ENCODE data around the gene PAX7.
"Not testable (repeated sequence)": the region's sequence is repeated elsewhere in the genome, so short reads cannot be mapped to it uniquely, and the experiment has no call there.

Gene PAX7

DNA sequence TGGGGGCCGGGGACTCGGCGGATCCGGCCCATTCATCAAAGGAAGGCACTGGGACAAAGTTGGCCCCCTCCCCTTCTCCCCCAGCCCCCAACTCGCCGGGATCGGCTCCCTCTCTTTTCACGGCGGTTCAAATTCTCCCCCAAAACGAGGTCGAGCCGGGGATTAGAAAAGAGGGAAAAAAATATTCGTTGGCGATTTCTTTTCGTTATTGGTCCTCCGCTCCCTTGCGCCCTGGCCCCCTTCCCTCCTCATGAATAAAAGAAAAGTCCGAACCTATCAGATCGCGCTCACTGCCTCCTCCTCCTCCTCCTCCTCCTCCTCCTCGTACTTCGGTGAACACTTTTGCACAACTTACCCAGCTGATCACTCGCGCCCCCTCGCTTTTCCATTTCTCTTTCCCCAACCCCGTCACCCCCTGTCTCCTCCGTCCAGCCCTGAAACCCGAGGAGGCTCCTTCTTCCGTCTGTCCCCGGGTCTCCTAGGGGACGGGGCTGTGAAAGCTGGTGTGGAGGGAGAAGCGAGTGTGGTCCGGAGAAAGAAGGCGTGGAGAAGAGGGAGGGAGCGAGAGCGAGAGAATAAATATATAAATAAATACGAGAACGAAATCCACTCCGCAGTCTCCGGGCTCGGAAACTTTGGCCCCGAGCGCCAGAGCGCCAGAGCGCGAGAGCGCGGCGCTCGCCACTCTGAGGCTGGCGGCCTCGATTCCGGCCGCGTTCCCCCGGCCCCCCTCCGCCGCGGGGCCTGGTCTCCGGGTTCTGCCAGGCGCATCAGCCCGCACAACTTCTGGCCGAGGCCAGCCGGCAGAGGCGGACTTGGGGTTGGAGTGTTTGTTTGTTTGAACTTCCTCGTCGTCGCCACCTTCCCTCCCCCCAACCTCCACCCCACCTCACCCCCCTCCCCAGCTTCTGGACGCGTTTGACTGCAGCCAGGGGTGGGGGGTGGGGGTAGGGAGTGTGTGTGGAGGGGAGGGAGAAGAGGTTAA, at the start of gene PAX7:
Gene PAX7, plus strand, starts transcription at position 336 of the 985 bp plus-strand sequence. CDS start 758 bp downstream, outside the sequence.
- DNase-seq = no peak

DNA sequence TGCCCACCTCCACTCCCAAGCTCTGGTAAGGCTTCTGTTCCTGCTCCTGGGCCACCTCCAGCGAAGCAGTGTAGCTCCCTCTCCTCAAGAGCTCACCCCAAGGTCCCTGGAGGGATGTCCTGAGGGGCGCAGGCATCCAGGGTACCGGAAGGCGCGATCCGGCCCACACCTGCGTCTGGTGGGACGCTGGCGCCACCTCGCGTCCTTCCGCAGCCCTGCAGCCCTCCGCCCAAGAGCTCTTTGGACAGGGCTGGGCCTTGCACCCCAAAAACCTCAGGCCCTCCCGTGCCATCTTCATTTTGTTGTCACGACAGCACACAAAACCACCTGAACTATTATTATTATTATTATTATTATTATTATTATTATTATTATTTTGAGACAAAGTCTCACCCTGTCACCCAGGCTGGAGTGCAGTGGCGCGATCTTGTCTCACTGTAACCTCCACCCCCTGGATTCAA, 49.2 kb upstream of the PAX7 start:
- DNase-seq = peak; percentile 75

DNA sequence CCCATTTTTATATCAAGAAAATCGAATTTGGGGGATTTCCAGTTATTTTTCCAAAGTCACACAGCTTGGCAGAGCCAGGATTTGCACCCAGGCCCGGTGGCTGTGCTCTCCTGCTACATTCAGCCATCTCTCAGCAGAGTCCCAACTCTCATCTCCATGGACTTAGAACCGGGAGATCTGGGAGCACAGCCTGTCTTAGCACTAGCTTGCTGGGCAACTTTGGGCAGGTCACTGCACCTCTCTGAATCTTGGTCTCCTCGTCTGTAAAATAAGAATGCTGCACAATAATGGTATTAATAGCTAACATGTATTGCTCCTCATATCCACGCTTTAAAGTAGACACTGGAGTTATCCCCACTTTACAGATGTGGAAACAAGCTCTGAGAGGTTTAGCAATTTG, 47.8 kb upstream of the PAX7 start:
- no peak for DNase-seq

DNA sequence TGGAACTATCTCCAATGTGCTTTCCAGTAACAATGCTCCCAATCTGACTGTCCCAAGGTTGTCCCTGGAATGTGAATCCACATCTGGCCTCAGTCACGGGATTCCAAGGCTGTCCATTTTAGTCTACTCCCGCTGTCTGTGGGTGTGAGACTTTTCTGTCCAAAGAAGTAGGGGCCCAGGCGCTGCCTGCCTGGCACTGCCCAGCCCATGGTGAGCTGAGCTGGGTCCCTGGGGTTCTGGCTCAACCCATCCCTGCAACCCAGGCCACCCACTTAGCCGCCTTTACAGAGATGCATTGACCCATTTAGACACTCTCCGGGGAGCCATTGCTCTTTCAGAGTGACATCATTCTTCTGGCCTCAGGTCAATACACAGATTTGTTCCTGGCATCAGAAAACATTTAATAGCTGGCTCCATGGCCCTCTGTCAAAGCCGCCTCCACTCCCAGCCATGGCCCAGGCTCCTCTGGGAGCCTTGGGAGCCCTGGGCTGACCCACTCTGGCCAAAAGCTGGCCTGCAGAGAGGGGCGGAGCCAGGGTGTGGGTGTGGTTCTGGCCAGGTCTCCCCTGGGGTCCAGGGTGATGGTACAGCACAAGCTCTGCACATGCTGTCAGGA, 47.2 kb upstream of the PAX7 start:
- no peak for DNase-seq

DNA sequence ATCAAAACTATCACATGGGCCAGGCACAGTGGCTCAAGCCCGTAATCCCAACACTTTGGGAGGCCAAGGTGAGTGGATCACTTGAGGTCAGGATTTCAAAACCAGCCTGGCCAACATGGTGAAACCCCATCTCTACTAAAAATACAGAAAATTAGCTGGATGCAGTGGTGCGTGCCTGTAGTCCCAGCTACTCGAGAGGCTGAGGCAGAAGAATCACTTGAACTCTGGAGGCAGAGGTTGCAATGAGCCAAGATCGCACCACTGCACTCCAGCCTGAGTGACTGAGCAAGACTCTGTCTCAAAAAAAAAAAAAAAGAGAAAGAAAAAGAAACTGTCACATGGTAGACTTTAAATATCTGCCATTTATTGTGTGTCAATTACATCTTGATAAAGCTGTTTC, 44.6 kb upstream of the PAX7 start:
- DNase-seq = not testable (repeated sequence)

DNA sequence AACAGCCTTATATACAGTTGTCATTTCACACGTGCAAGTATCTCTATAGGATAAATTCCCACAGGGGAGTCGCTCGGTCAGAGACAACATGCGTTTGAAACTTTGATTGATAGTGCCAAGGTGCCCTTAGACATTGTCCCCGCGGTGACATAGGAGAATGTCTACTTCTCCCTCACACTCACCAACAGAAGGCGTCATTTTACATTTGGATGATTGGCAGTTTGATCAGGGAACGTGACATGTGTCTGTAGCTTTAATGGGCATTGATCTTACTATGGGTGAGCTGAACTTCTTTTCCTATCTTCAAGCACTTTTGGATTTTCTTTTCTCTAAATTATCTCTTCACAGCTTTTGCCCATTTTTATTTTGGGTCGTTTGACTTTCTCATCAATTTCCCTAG, 42.6 kb upstream of the PAX7 start:
- DNase-seq = no peak

DNA sequence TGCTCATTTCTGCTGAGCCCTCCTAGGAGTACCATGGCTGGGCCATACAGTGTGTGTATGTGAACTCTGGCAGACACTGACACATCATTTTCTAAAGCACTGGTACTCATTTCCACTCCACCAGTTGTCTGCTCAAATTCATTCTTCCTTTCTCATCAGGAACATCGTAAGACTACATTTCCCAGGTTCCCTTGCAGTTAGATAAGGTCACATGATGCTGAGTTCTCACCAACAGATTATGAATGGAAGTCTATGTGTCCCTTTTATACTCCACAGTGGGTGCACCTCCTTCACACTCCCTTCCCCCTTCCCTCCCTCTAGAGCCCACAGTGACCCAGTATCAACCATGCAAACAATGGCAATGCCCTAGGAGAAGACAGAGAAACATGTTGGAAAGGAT, 38.3 kb upstream of the PAX7 start:
- DNase-seq = no peak

DNA sequence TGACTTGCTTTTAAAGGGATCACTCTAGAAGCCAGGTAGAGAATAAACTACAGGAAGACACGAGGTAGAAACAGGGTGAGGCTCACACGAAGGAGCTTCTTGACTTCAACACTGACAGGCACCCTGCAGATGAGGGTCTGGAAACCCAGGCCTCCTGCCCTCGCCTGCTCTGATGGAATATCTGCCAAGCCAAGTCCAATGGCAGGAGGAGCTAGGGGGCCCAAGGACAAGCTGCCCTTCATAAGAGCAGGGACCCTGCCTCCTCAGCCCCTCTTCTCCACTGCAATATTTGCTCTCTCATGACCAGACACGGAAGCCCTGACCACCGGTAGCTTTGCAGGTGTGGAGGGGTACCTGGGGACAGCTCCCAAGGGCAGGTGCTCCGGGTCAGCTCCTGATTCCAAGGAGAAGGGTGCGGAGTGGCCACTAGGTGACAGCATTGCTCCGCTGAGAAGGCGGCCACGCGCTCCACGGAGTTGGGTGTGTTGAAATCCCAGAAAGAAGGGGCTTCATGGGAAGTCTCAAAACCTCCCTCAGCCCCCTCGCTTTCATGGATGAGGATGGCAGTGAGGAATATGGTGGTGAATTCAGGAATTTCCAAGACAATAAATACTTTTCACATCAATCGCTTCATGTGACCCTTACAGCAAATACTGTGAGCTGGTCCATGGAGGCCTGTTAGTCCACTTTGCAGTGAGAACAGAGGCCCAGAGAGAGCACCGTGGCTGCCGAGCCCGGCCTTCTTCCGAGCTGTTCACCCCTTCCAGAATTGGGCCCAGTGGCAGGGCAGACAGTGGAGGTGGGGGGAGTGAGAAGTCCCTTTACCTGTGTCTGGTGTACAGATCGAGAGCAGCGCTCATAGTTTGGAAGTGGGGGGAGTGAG, 33.2 kb upstream of the PAX7 start:
- peak; percentile 78 for DNase-seq

DNA sequence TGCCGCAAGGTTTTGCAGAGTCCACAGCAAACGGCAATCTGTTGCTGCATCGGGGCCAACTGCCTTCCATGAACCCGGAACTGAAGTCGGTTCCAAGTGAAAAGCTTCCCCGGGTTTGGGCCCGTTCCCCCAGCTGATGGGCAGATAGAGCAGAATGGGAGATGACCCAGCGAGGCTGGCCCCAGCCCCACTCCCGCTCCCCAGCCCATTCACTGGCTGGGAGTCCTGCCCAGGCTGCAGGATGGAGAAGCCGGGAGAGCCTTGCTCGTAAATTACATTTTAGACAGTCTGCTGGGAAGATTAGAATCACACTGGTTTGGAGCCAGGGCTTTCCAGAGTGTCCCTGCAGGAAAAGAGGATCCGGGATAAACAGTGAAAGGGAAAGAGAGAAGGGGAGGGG, 31.6 kb upstream of the PAX7 start:
- no peak for DNase-seq

DNA sequence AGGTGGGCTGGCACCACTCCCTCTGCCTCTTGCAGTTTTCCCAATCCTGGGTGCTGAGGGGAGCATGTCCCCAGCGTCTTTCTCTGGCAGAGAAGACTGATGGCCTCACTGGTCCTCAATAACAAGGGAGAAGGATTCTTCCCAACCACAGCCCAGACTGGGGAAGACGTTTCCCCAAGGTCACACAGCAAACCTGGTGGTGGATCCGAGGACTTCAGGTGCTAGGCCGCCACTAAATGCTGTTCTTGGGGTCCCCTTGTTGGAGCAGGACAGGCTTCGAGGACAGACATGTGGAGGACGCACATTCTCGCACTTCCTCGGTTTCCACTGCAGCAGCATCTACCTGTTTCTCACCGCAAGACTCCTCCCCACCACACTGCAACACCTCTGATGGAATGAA, 30.9 kb upstream of the PAX7 start:
- DNase-seq = no peak

DNA sequence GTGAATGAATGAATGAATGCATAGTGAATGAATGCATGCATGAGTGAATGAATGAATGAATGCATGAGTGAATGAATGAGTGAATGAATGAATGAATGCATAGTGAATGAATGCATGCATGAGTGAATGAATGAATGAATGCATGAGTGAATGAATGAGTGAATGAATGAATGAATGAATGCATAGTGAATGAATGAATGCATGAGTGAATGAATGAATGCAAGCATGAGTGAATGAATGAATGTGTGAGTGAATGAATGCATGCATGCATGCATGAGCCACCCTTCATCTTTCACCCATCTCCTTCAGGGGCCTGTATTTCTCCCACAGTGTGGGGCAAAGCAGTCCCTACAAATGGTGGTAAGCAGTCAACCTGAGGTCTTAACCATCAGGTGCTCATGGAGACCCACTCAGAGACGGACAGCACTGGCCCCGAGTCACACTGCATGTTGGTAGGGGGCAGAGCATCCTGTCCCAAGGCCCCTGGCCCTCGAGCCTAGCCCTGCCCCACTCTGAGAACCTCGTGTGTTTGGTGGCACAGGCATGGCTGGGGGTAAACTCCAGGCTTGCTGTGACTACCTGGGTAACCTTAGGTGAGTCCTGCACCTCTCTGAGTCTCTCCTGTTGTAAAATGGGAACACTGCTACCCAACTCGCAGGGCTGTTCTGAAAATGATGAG, 28.0 kb upstream of the PAX7 start:
- DNase-seq = no peak

DNA sequence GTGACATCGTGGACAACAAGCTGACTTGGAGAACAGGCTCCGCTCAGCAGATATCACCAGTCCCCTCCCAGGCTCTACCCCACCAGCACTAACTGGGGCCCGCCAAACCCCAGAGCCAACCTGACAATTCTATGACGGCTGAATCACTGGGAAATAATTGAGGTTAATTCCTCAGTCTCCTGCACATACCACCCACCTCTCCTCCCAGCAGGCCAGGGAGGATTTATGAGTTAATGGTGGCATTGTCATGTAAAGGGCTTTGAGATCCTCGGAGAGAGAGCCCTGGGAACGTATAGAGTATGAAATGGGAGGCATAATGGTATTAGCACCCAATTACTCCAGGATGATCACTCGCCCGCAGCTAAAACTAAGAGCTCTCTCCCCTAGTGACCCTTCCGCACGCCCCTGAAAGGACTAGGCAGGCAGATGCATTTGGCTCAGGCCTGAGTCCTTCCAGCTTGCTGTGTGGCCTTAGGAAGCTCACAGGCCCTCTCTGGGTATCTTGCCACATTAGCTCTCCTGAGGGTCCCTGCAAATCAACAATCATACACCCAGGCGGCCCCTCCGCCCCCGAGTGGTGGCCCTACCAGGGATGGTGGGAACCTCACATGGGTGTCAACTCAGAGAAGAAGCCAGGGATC, 27.3 kb upstream of the PAX7 start:
- no peak for DNase-seq

DNA sequence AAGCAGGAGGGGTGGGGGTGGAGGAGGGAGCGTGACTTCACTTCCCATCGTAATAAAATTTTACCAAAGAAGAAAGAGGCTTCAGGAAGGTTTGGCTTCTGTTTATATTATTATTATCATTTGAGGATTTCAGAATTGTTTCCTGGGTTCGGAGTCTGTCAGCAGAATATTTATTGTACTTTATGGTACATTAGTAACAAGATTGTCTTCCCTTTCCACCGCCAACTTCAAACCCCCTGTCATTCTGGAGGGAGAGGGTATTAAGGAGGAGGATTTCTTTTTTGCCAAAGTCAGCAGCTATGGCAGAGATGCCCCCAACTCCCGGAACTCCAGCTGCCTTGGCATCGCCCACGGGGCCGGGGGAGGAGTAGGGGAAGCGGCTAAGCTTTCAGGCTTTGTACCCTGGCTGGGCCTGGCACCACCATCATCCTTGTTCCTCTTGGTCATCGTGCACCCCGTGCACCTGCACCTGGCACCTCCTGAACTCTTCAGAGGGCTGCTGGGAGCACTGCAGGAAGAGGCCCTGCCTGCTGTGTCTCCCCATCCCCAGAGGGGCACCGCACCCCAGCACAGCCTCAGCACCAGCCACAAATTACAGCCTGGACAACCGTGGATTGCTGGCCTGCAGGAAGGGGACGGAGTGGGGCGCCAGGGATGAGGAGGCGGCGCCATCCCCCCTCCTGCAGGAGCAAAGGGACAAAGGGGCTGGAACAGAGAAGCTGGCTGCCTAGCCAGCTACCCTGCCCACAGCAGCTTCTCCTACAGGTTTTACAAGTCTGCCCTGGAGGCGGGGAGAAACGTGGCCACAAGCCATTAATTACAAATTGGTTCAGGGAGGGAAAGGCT, 24.0 kb upstream of the PAX7 start:
- DNase-seq = no peak

DNA sequence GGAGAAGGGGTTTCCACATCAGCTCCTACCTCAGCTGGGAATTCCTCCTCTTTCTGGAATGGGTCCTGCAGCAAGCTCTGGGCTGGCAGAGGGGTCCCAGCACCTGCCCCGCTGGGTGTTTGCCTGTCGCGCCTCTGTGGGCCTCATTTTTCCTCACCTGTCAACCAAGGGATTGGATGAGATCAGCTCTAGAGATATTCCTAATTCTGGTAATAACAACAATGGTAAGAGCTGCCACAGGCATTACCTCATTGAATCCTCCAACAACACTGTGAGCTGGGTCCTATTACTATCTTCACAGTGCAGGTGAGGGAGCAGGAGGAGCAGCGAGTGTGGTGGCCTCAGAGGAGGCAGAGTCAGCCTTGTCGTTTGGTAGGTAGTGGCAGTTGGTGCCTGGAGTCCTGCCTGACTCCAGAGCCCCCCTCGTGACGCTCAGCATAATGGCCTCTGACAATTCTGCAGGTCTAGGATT, 23.3 kb upstream of the PAX7 start:
- no peak for DNase-seq

DNA sequence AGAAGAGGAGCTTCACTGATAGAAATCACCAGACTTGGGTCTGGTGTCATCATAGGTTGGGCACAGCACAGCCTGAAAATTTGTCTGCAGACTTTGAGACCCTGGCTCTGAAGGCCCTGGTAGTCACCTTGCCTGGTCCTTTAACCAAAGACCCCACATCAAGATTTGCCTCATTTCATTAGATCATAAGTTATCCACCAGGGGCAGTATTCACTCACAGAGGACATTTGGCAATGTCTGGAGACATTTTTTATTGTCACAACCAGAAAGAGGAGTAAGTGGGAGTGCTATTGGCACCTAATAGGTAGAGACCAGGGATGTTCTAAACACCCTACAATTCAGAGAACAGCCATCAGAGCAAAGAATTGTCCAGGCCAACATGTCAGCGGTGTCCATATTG, 22.1 kb upstream of the PAX7 start:
- DNase-seq = no peak

DNA sequence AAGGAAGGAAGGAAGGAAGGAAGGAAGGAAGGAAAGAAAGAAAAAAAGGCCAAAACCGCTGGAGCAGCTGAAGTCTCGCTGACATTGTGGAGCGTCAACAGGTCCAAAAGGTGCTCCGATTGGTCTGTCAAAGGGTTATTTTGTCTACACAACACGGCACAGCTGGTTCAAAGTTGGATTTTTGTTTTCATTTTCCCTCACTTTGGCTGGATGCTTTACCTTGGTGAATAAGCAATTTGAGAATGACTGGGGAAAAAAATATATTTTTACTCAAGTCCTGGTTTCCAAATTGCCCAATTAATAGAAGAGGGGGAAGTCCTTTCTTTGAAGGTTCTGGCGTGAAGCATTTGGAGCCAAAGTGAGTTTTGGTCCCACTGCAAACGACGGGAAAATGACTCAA, 19.3 kb upstream of the PAX7 start:
- no peak for DNase-seq

DNA sequence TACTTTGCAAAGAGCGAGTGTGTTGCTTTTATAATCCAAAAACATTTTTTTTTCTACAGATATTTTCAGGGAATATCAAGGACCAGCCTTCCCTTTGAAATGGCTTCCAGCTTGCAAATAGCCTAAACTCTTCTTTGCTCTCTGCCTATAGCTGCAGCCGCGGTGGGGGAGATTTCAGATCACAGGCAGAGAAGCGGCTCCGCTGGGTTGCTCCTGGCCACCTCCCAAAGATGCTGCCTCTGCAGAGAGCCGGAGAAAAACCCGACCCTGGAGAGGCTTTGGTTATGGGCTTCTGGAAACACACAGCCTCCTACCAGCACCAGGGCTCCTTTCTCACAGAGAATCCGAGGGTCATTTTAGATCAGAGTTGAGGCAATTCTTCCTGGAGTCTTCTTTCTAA, 18.6 kb upstream of the PAX7 start:
- DNase-seq = no peak

DNA sequence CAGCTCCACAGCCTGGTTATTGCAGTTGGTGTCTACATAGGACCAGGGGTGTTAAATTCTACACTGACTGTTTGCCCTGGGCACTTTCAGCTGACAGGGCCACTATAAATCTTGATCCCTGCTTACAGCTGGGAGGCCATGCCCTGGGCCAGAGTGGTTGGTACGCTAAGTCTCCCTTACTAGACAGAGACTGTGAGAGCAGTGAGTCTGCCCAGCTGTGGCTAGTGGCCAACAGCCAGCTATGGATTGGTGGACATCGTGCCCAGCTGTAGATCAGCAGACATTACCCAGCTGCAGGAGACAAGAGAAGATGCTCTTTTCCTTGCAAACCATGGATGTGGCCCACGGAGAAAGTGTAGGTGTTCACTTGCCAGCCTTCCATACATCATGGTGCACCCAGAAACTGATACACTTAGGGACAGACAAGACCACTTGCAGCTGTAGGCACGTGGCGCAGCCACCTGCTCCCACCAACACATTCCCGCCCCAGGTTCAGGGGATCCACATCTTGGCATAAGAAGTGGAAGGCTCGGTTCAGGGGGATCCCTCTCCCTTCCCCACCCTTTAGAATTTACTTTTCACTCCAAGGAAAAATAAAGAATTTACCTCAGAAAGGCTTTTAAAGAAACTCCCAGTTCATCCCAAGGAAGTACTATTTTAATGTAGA, 16.4 kb upstream of the PAX7 start:
- no peak for DNase-seq

DNA sequence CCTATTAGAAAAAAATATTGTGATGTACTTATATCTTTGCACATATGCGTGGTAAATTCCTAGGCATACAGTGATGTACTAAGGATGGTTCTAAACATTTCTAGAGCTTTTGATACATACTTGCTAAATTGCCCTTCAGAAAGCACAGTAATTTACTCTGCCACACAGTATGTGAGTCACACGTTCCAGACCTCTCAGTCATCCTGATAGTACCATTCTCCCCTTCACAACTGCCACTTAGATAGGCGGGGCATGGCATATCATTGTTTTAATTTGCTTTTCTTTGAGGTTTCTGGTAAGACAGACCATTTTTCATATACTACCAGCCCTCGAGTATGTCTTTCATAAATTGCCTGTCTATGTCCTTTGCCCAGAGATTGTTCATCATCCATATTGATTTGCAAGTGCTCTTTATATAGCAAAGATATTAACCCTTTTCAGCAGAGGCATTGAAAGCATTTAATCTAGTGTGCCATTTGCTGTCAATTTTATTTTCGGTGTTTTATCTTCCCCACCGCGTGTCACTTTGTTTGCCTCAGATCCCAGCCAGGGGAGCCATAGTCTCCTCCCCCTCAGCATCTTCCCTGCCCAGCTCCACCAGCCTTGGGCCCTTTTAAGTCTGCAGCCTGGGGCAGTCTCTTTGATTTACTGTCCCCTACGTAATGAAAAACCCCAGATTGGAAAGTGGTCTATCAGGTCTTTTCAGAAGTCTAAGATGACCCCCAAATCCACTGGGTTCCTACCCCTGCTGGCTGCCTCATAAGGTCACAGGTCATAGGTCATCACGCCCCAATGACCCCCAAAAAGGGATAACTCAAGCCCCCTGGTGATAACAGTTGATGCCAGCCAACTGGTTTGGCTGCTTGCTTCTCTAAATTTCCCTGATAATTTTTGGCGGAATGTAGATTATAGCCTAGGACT, 11.8 kb upstream of the PAX7 start:
- DNase-seq = no peak
